Endometrial microvascular endothelial cells (primary cell): ENCODE measurements around the gene TTC33. TPM values are rescaled to one million over a fixed set of nuclear protein-coding genes. Genes with fewer than 3 reads are reported as not detected.

Source experiments
- in situ Hi-C: cut with HindIII; loops from 2 replicates; pipeline ENCODE4 v1.10.0; 2017; ENCODE audit warnings: low sequenced_read_pairs, low pct_unique_long_range_greater_than_20kb; ENCODE audit errors: inconsistent ontology term
- total RNA-seq: library from RNA; depleted of rRNA; stranded (reverse); fragments of >200 nt; gene quantifications from one replicate; pipeline ENCODE4 v1.2.3, GENCODE V29; 2015; ENCODE audit errors: inconsistent ontology term

Gene TTC33
- total RNA-seq, 1 donor from 2014 or later, result 10.3 TPM

- in situ Hi-C loops, result no loop called here
Measured at GRCh38 chr5:40514976-40515375, 240.8 kb downstream of the TTC33 start.

DNA sequence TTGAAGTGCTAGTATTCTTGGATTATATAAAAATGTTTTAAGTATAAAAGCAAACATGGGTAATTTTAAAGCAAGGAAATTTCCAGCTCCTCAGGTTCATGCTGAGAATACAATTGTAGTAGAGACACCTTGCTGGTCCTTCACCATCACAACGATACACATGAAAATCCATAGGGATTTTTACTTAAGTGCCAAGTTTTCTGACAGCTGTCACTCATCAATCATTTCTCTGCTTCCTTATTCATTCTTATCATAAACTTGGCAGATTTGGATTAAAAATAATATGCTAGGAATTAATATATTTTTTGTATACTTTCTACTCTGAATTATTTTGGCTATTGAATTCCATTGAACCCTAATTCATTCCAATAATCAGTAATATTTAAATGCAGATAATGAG is 244.0 kb downstream of the TTC33 start:
- in situ Hi-C loops, result no loop called here

- in situ Hi-C loops, result no loop called here
Measured at GRCh38 chr5:40507095-40507494, 248.7 kb downstream of the TTC33 start.

DNA sequence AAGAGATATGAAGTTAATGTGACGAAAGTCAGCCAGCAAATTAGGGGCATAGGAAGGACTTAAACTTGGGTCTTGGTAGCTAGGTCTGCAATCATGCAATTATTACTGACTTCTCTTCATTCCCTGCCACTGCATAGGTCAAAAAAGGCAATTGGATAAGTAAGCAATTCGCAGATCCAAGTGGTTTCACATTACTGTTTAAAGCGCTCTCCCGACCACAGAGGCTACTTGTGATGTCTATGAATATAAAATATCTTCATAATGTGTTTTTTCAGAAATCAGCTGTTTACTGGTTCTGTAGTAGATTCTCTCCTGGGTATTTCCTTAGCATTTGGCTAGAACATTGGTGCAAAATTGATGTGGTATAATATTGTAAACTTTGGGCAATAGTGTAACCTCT is 250.7 kb downstream of the TTC33 start:
- in situ Hi-C loops, result no loop called here

GRCh38 chr5:40503439-40503838 is 252.3 kb downstream of the TTC33 start:
- in situ Hi-C loops, result no loop called here

DNA sequence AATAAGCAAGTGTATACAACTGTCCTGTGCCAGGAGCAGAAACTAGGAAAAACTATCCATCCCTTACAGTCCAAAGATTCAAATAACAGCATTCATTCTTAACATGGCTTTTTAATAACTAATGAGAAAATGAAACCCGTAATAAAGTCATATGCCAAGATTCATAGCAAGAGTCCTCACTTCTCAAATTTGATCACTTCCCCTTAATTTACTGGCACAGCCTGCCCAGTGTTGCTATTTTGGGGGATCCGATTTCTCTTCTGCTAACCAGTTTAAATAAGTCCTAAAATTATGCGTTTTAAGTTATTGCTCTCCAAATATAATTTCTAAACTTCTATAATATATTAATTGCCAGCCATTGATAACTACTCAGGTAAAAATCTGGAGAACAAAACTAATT is 253.0 kb downstream of the TTC33 start:
- in situ Hi-C loops, result no loop called here

DNA sequence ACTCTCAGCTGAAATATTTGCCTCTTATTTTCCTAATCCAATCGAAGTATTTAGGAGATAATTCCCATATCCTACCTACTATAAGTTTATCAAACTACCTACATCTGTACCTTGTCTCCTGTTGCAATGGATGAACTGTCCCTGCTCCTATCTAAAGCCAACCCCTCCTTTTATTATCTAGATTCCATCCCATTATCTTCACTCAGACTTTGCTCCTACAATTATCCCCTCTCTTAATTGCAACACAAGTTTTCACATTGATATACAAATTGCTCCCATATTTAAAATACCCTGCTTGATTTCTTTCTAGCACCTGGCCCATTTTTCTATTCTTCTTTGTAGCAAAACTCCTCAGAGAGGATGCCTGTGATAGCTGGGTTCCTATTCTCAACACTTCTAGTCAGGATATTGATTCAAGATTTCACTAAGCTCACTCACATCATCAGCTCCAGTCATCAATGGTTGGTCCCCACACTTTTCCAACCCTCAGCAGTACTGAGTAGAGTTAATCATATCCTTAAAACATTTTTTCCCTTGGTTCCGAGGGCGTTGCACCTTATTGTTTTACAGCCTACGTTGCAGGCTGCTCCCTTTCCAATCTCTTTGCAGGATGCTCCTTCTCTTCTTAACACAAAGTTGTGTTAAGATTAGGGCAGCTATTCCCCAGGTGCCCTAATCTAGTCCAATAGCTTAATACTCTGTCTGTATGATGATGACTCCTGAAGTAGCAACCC is 253.9 kb downstream of the TTC33 start:
- in situ Hi-C loops, result no loop called here

DNA sequence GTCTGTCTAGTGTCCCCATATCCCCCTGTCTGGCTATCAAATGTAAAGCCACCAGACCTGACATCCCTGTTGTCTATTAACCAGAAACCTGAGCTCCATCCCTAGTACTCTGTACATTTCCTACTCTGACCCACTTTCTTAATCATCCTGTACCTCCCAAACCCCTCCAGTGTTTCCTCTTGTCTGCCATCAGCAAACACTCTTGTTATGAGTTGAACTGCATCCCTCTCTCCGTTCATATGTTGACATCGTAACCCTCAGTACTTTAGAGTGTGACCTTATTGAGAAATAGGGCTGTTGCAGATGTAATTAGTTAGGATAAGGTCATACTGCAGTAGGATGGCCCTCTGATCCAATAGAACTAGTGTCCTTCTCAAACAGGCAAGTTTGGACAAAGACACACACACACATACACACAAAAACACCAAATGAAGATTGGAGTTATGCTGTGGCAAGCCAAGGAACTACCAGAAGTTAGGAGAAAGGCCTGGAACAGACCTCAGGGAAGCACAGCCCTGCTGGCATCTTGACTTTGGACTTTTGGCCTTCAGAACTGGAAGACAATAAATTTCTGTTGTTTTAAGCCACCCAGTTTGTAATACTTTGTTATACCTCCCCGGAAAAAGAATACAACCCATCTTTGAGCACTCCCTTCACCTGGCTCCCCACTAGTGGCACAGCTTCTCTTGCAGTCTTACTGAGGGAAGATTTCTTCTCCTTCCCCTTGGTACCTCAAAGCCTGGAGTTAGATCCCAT is 256.1 kb downstream of the TTC33 start:
- in situ Hi-C loops, result no loop called here

- in situ Hi-C loops, result no loop called here
Measured at GRCh38 chr5:40499007-40499406, 256.8 kb downstream of the TTC33 start.

GRCh38 chr5:40497573-40497972 is 258.2 kb downstream of the TTC33 start:
- in situ Hi-C loops, result no loop called here

- in situ Hi-C loops, result no loop called here
Measured at GRCh38 chr5:40495237-40495635, 260.5 kb downstream of the TTC33 start.

DNA sequence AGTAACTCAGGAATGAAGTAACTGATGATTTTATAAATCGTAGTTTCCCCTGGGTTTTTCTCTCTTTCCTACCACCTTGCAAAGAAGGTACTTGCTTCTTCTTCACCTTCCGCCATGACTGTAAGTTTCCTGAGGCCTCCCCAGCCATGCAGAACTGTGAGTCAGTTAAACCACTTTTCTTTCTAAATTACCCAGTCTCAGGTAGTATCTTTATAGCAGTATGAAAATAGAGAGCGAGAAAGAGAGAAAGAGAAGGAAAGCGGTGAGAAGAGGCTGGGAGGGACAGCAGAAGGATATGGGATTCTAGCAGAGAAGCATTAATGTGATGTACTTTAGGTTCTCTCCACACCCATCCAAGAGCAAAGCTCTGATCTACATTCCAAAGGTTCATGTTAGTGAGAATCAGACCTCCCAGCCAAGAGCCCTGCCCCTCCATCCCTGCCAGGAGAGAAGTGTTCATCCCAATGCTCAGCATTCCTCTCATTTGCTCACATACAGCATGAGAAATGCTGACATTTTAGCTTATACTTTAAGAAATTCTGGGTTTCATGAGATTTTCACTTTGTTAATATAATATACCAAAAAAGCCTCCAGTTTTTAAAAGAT is 261.0 kb downstream of the TTC33 start:
- in situ Hi-C loops, result no loop called here

DNA sequence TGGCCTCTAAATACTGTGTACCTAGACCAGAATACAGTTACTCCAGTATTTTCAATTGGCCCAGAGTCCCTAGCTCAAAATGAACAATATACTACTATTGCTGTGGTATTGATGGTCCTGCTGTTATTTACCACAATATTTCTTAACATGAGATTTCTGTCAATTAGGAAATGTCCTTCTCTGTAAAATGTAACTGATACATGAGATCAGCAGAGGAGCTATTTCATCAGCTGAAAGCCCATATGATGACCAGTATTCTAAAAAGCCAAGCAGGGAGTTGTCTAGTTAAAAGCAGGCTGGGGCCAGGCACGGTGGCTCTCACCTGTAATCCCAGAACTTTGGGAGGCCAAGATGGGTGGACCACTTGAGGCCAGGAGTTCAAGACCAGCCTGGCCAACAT is 263.7 kb downstream of the TTC33 start:
- in situ Hi-C loops, result no loop called here

- in situ Hi-C loops, result no loop called here
Measured at GRCh38 chr5:40491644-40492043, 264.1 kb downstream of the TTC33 start.

GRCh38 chr5:40490464-40491111 is 265.2 kb downstream of the TTC33 start:
- in situ Hi-C loops, result no loop called here

GRCh38 chr5:40489421-40489820 is 266.3 kb downstream of the TTC33 start:
- in situ Hi-C loops, result no loop called here

DNA sequence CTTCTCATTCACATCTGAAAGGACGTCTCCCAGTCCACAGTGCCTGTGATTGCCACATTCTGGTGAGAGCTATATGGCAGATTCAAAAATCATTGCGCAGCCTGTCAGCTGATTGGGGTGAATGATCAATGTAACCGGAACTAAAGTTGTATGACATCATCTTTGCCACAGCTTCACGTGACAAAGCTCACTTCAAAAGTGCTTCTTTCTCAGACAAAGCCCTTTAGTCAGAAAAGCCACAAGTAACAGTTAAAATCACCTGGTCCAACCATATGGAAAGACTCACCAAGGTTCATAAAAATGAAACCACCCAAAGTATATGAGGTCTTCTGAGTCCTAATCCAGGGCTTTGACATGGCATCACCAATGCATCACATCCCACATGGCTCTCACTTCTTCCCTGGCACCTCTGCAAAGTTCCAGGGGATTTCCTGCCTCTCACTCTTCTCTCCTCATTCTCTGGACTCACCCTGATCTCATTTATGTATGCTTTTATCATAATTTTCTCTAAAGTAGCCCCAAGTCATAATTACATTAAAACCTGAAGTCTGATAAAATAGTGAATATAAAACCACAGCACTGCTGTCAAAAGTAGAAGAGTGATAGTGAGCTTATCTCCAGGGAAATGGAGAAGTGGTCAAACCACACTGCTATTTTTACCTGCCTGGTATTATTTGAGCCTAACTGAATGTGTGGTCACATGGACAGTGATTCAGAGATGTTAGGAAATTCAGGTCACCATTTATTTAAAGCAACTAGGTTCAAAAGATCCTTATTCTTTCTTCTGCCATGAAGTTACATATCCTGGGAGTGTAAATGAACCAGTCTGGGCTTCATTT is 269.1 kb downstream of the TTC33 start:
- in situ Hi-C loops, result no loop called here

DNA sequence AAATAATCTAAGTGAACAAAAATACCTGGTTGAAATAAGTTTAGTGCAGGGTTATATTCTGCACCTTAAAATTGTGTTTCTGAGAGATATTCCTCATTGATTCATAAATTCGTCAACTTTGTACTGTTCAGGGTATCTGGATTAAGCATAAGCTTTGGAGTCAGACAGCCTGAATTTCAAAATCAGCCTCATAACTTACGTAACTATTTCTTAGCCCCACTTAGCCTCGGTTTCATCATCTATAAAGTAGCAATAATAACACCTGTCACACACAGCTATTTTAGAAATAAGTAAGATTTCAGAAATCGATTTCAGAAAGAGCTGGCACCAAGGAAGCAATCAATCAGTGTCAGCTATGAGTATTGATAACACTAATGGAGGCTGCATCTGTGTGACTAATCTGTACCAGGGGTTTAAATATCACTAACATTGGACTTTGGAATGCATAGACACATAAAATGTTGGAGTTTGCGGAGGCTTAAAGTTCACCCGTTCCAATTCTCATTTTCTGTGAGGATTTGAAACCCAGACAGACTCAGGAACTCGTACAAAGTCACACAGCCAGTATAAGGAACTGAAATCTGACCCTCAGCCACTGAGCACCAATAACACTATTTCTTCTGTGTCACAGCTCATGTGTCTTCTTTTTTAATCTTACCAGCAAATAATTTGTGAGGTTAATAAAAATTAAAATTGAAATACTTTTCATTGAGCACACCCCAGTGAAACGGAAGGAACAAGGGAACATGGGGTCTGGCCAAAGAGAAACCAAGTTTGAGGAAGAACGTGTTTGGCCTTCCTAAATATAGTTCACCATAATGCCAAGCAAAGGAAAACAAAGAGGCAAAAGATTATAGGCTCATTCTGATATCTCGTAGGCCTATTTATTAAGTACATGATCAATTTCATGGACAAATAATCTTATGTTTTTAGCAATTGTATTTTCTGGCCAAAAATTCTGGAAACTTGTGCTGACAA is 270.5 kb downstream of the TTC33 start:
- in situ Hi-C loops, result no loop called here
